ENCODE results near the gene KLHDC9. TPM values are rescaled to one million over a fixed set of nuclear protein-coding genes. Genes with fewer than 3 reads are reported as not detected.
A peak's percentile ranks its signal among the peaks of the same experiment; 100 is the strongest.

Gene KLHDC9
- total and polyA plus RNA-seq, 12 donors, result 0.83 to 17.7 (median 7.1) TPM

- TF ChIP-seq, protein P1, sequence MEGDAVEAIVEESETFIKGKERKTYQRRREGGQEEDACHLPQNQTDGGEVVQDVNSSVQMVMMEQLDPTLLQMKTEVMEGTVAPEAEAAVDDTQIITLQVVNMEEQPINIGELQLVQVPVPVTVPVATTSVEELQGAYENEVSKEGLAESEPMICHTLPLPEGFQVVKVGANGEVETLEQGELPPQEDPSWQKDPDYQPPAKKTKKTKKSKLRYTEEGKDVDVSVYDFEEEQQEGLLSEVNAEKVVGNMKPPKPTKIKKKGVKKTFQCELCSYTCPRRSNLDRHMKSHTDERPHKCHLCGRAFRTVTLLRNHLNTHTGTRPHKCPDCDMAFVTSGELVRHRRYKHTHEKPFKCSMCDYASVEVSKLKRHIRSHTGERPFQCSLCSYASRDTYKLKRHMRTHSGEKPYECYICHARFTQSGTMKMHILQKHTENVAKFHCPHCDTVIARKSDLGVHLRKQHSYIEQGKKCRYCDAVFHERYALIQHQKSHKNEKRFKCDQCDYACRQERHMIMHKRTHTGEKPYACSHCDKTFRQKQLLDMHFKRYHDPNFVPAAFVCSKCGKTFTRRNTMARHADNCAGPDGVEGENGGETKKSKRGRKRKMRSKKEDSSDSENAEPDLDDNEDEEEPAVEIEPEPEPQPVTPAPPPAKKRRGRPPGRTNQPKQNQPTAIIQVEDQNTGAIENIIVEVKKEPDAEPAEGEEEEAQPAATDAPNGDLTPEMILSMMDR (IDR thresholded peaks at IDR 0.05), result no peak
- H3K27ac ChIP-seq, result peak overlapping the region in 1 of 10 donors; percentile 89
- ATAC-seq (no peak), DNase-seq (no peak)
- WGBS, 2 donors, result 87 to 88% methylated on average over 4 of the region's 4 CpGs
- intact Hi-C loops (cut with DNase I), result loop anchor here in 1 of 10 donors (1.0 kb wide), 1 partner anchor 10 kb away; no protein-coding TSS in a partner anchor
- H3K36me3 ChIP-seq, result peaks cover 0 to 70% (median 28%) of the 10 kb centered on the region in 9 donors
- peaks cover 2 to 58% (median 43%) of the 10 kb centered on the region in 9 donors for H3K4me1 ChIP-seq
- no peaks in the 10 kb centered on the region for H3K27me3 ChIP-seq
- H3K4me3 ChIP-seq, result no peak overlapping the region
- no peaks in the 10 kb centered on the region for H3K9me3 ChIP-seq
Observed at GRCh38 chr1:161128591-161129420, 30.6 kb downstream of the KLHDC9 start.

- Histone ChIP-seq H3K27ac (peak overlapping the region in 6 of 10 donors; percentile 12 to 99 (median 91)), H3K4me1 (peaks cover 4 to 67% (median 51%) of the 10 kb centered on the region in 9 donors), H3K36me3 (peaks cover 0 to 62% (median 21%) of the 10 kb centered on the region in 9 donors), H3K4me3 (peak overlapping the region in 3 of 10 donors; percentile 56 to 85 (median 64)), H3K27me3 (no peaks in the 10 kb centered on the region), H3K9me3 (no peaks in the 10 kb centered on the region)
- WGBS, 2 donors, result 32 to 40% methylated on average over 1 of the region's 1 CpG
- DNase-seq, result no peak
- intact Hi-C loops (cut with DNase I), result loop anchor here in 3 of 10 donors (5.0 to 10.0 kb wide), 2 partner anchors 37 to 135 kb away; partner anchors contain the start of gene PPOX (in 1 of the 3)
- ATAC-seq, result no peak
- TF ChIP-seq, protein P1 (IDR thresholded peaks at IDR 0.05), result no peak
Observed at GRCh38 chr1:161130266-161130665, 32.1 kb downstream of the KLHDC9 start.

- H3K36me3 ChIP-seq, result peaks cover 0 to 52% (median 15%) of the 10 kb centered on the region in 9 donors
- peak overlapping the region; percentile 55 to 85 (median 74) for H3K4me3 ChIP-seq
- no peaks in the 10 kb centered on the region for H3K27me3 ChIP-seq
- TF ChIP-seq, protein P1 (IDR thresholded peaks at IDR 0.05), result no peak
- no peaks in the 10 kb centered on the region for H3K9me3 ChIP-seq
- H3K27ac ChIP-seq, result peak overlapping the region; percentile 89 to 99 (median 96)
- H3K4me1 ChIP-seq, result peaks cover 4 to 68% (median 50%) of the 10 kb centered on the region in 9 donors
- intact Hi-C loops (cut with DNase I), result loop anchor here in 5 of 10 donors (2.0 to 10.0 kb wide), 5 partner anchors 23 to 137 kb away; partner anchors contain the start of genes NDUFS2 (in 1 of the 5) and PPOX (in 1 of the 5)
- peak in 4 of 8 donors; percentile 9 to 17 (median 14) for ATAC-seq
- 3 to 4% methylated on average over 22 of the region's 22 CpGs for WGBS, 2 donors
- no peak for DNase-seq
Observed at GRCh38 chr1:161131523-161132409, 33.6 kb downstream of the KLHDC9 start.

All from heart right ventricle (tissue), 16 donors.